Measurements from ENCODE around the gene FRMD8.

Gene FRMD8

GRCh38 chr11:65355776-65356393, 30.6 kb upstream of the FRMD8 start:
- H3K79me2 ChIP-seq (ENCODE audit: control insufficient read depth, insufficient read depth, low read length) = no peaks in the 10 kb centered on the region
- peaks cover 2% of the 10 kb centered on the region for H3K36me3 ChIP-seq (ENCODE audit: control insufficient read depth, insufficient read depth, low read length)
- no peak overlapping the region for H2AK5ac ChIP-seq (ENCODE audit: low read length)
- peaks cover 4% of the 10 kb centered on the region for H3K27me3 ChIP-seq (ENCODE audit: insufficient read depth, low read length, poor library complexity)
- H3K4me1 ChIP-seq (ENCODE audit: control insufficient read depth, low read depth, low read length) = no peaks in the 10 kb centered on the region
- H4K8ac ChIP-seq (ENCODE audit: low read depth, low read length) = no peak overlapping the region
- no peak overlapping the region for H3K18ac ChIP-seq (ENCODE audit: low read length)
- H3K23ac ChIP-seq (ENCODE audit: low read length) = no peak overlapping the region
- H3K79me1 ChIP-seq (ENCODE audit: low read length) = no peaks in the 10 kb centered on the region
- no peak overlapping the region for H2BK15ac ChIP-seq (replicated peaks; ENCODE audit: low read depth)
- peak; percentile 37 for DNase-seq
- H3K9ac ChIP-seq (ENCODE audit: low read length) = no peak overlapping the region
- no peak overlapping the region for H3K27ac ChIP-seq (ENCODE audit: low read depth, low read length)
- no peak overlapping the region for H3K56ac ChIP-seq (ENCODE audit: low read length)
- H2BK120ac ChIP-seq (ENCODE audit: low read depth, low read length) = no peak overlapping the region
- H2BK5ac ChIP-seq (ENCODE audit: low read length) = no peak overlapping the region
- WGBS (ENCODE audit: extremely low coverage, insufficient coverage, low lambda C conversion rate) = no CpG with 5 or more reads among the region's 35 CpGs
- no peak overlapping the region for H3K4me3 ChIP-seq (ENCODE audit: low read length)
- H3K4ac ChIP-seq (ENCODE audit: low read depth, low read length) = no peak overlapping the region
- H3K4me2 ChIP-seq (ENCODE audit: low read length) = no peak overlapping the region
- no peak overlapping the region for H4K5ac ChIP-seq (ENCODE audit: low read length)

GRCh38 chr11:65356394-65356972, 30.0 kb upstream of the FRMD8 start:
- no peak overlapping the region for H2BK5ac ChIP-seq (ENCODE audit: low read length)

GRCh38 chr11:65357856-65358356, 28.5 kb upstream of the FRMD8 start:
- peaks cover 4% of the 10 kb centered on the region for H3K27me3 ChIP-seq (ENCODE audit: insufficient read depth, low read length, poor library complexity)
- H3K4me1 ChIP-seq (ENCODE audit: control insufficient read depth, low read depth, low read length) = no peaks in the 10 kb centered on the region
- no peak overlapping the region for H3K18ac ChIP-seq (ENCODE audit: low read length)
- H3K4me2 ChIP-seq (ENCODE audit: low read length) = no peak overlapping the region
- H3K79me1 ChIP-seq (ENCODE audit: low read length) = no peaks in the 10 kb centered on the region
- no peak overlapping the region for H3K4me3 ChIP-seq (ENCODE audit: low read length)
- no peaks in the 10 kb centered on the region for H3K79me2 ChIP-seq (ENCODE audit: control insufficient read depth, insufficient read depth, low read length)
- H2BK5ac ChIP-seq (ENCODE audit: low read length) = no peak overlapping the region
- H2BK120ac ChIP-seq (ENCODE audit: low read depth, low read length) = no peak overlapping the region
- no peaks in the 10 kb centered on the region for H3K36me3 ChIP-seq (ENCODE audit: control insufficient read depth, insufficient read depth, low read length)
- WGBS (ENCODE audit: extremely low coverage, insufficient coverage, low lambda C conversion rate) = no CpG with 5 or more reads among the region's 8 CpGs
- H2BK15ac ChIP-seq (replicated peaks; ENCODE audit: low read depth) = no peak overlapping the region
- no peak overlapping the region for H2AK5ac ChIP-seq (ENCODE audit: low read length)
- no peak overlapping the region for H3K9ac ChIP-seq (ENCODE audit: low read length)
- no peak overlapping the region for H3K4ac ChIP-seq (ENCODE audit: low read depth, low read length)
- no peak overlapping the region for H3K23ac ChIP-seq (ENCODE audit: low read length)
- no peak overlapping the region for H4K5ac ChIP-seq (ENCODE audit: low read length)
- H4K8ac ChIP-seq (ENCODE audit: low read depth, low read length) = no peak overlapping the region
- no peak overlapping the region for H3K27ac ChIP-seq (ENCODE audit: low read depth, low read length)
- H3K56ac ChIP-seq (ENCODE audit: low read length) = no peak overlapping the region
- no peak for DNase-seq

More at GRCh38 chr11:65356394-65356972, 30.0 kb upstream of the FRMD8 start:
- peaks cover 4% of the 10 kb centered on the region for H3K27me3 ChIP-seq (ENCODE audit: insufficient read depth, low read length, poor library complexity)
- no peak overlapping the region for H3K9ac ChIP-seq (ENCODE audit: low read length)
- H3K18ac ChIP-seq (ENCODE audit: low read length) = no peak overlapping the region
- no peak for DNase-seq
- H4K5ac ChIP-seq (ENCODE audit: low read length) = no peak overlapping the region
- WGBS (ENCODE audit: extremely low coverage, insufficient coverage, low lambda C conversion rate) = no CpG with 5 or more reads among the region's 30 CpGs
- H2AK5ac ChIP-seq (ENCODE audit: low read length) = no peak overlapping the region
- H2BK15ac ChIP-seq (replicated peaks; ENCODE audit: low read depth) = no peak overlapping the region
- H4K8ac ChIP-seq (ENCODE audit: low read depth, low read length) = no peak overlapping the region
- no peaks in the 10 kb centered on the region for H3K79me1 ChIP-seq (ENCODE audit: low read length)
- no peak overlapping the region for H3K4me3 ChIP-seq (ENCODE audit: low read length)
- H3K4me1 ChIP-seq (ENCODE audit: control insufficient read depth, low read depth, low read length) = no peaks in the 10 kb centered on the region
- no peak overlapping the region for H3K56ac ChIP-seq (ENCODE audit: low read length)
- H3K23ac ChIP-seq (ENCODE audit: low read length) = no peak overlapping the region
- H3K27ac ChIP-seq (ENCODE audit: low read depth, low read length) = no peak overlapping the region
- no peaks in the 10 kb centered on the region for H3K79me2 ChIP-seq (ENCODE audit: control insufficient read depth, insufficient read depth, low read length)
- no peak overlapping the region for H2BK120ac ChIP-seq (ENCODE audit: low read depth, low read length)
- H3K4ac ChIP-seq (ENCODE audit: low read depth, low read length) = no peak overlapping the region
- H3K4me2 ChIP-seq (ENCODE audit: low read length) = no peak overlapping the region
- H3K36me3 ChIP-seq (ENCODE audit: control insufficient read depth, insufficient read depth, low read length) = peaks cover under 1% of the 10 kb centered on the region

GRCh38 chr11:65362320-65362931, 24.0 kb upstream of the FRMD8 start:
- Histone ChIP-seq H3K9ac (ENCODE audit: low read length) (no peak overlapping the region), H2BK5ac (ENCODE audit: low read length) (no peak overlapping the region), H3K79me2 (ENCODE audit: control insufficient read depth, insufficient read depth, low read length) (no peaks in the 10 kb centered on the region), H3K23ac (ENCODE audit: low read length) (no peak overlapping the region), H3K4me3 (ENCODE audit: low read length) (no peak overlapping the region), H2AK5ac (ENCODE audit: low read length) (no peak overlapping the region), H3K18ac (ENCODE audit: low read length) (no peak overlapping the region), H3K27ac (ENCODE audit: low read depth, low read length) (no peak overlapping the region), H3K56ac (ENCODE audit: low read length) (no peak overlapping the region), H2BK120ac (ENCODE audit: low read depth, low read length) (no peak overlapping the region), H4K8ac (ENCODE audit: low read depth, low read length) (no peak overlapping the region), H3K4me2 (ENCODE audit: low read length) (no peak overlapping the region), H2BK15ac (replicated peaks; ENCODE audit: low read depth) (no peak overlapping the region), H3K36me3 (ENCODE audit: control insufficient read depth, insufficient read depth, low read length) (no peaks in the 10 kb centered on the region), H3K79me1 (ENCODE audit: low read length) (no peaks in the 10 kb centered on the region), H3K4ac (ENCODE audit: low read depth, low read length) (no peak overlapping the region), H4K5ac (ENCODE audit: low read length) (no peak overlapping the region), H3K27me3 (ENCODE audit: insufficient read depth, low read length, poor library complexity) (no peaks in the 10 kb centered on the region), H3K4me1 (ENCODE audit: control insufficient read depth, low read depth, low read length) (no peaks in the 10 kb centered on the region)
- no peak for DNase-seq
- no CpG with 5 or more reads among the region's 10 CpGs for WGBS (ENCODE audit: extremely low coverage, insufficient coverage, low lambda C conversion rate)

- Histone ChIP-seq H3K27me3 (ENCODE audit: insufficient read depth, low read length, poor library complexity) (no peaks in the 10 kb centered on the region), H3K27ac (ENCODE audit: low read depth, low read length) (no peak overlapping the region), H3K4me2 (ENCODE audit: low read length) (no peak overlapping the region), H2BK5ac (ENCODE audit: low read length) (no peak overlapping the region), H4K8ac (ENCODE audit: low read depth, low read length) (no peak overlapping the region), H3K36me3 (ENCODE audit: control insufficient read depth, insufficient read depth, low read length) (no peaks in the 10 kb centered on the region), H3K4me3 (ENCODE audit: low read length) (no peak overlapping the region), H3K23ac (ENCODE audit: low read length) (no peak overlapping the region), H3K9ac (ENCODE audit: low read length) (no peak overlapping the region), H2BK120ac (ENCODE audit: low read depth, low read length) (no peak overlapping the region), H3K18ac (ENCODE audit: low read length) (no peak overlapping the region), H2AK5ac (ENCODE audit: low read length) (no peak overlapping the region), H3K79me2 (ENCODE audit: control insufficient read depth, insufficient read depth, low read length) (no peaks in the 10 kb centered on the region), H4K5ac (ENCODE audit: low read length) (no peak overlapping the region), H3K4ac (ENCODE audit: low read depth, low read length) (no peak overlapping the region), H3K79me1 (ENCODE audit: low read length) (no peaks in the 10 kb centered on the region), H3K56ac (ENCODE audit: low read length) (no peak overlapping the region), H2BK15ac (replicated peaks; ENCODE audit: low read depth) (no peak overlapping the region), H3K4me1 (ENCODE audit: control insufficient read depth, low read depth, low read length) (no peaks in the 10 kb centered on the region)
- WGBS (ENCODE audit: extremely low coverage, insufficient coverage, low lambda C conversion rate) = no CpG with 5 or more reads among the region's 6 CpGs
- DNase-seq = no peak
These were observed 23.5 kb upstream of the FRMD8 start for GRCh38 chr11:65362966-65363365.

Measured in mesendoderm (in vitro differentiated cells).